Thoracic aorta endothelial cell (primary cell): ENCODE results near the gene ETFB. TPM values are rescaled to one million over a fixed set of nuclear protein-coding genes. Genes with fewer than 3 reads are reported as not detected.

Source experiments
- total RNA-seq: library from RNA; depleted of rRNA; stranded (reverse); fragments of >200 nt; gene quantifications from 2 replicates; pipeline ENCODE4 v1.2.3, GENCODE V29; 2012

The ETFB gene
- 47.1 and 71.4 TPM in 2 replicates for total RNA-seq

GRCh38 chr19:51365965-51366388 lies at the start of gene ETFB:
ETFB (minus strand) TSS chr19:51366388; CDS start chr19:51366326, 62 bp downstream.

GRCh38 chr19:51387924-51388389 lies 21.8 kb upstream of the ETFB start, which contains the start of gene LIM2:
LIM2 (minus strand) TSS chr19:51387974; CDS start chr19:51387443, 531 bp downstream.

DNA sequence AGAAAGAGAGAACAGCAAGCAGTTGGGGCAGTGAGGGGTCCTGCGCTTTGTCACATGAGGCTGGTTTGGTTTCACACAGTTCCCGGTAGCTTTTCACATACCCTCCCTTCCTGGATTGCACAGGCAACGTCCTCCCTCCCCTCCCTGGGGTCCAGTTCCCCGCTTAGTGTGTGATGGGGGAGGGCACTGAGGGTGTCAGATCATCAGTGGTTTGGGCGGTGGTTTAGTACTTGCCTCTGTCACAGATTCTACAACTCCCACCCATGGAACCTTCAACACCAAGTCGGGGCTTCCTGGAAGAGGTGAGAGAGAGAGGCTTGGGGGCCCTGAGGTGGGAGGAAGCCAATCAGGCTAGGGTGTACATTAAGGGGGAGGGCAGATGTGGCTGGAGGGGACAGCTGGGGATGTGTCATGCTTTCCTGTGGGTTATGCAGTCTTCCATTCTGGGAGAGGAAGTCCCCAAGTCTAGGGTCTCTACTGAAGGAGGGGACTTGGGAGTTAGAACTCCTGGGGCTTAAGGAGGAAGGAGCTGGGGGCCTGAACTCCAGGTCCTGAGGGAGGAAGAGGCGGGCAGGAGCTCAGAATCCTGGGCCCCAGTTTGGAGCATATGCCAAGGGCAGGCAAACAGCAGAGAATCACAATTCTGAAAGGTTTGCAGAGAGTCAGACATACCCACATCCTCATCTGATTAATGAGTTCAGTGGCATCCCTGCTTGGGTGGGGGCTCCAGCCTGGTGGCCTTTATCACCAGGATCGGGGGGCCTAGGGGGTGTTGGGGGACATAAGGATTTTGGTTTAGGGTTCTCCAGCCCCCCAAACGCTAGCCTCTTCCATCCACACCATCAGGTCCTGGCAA lies 6.7 kb upstream of the ETFB start, which contains the start of gene NKG7:
NKG7 (minus strand) TSS at position 6 of the 856 bp plus-strand sequence. CDS start 119 bp downstream, outside the sequence.

DNA sequence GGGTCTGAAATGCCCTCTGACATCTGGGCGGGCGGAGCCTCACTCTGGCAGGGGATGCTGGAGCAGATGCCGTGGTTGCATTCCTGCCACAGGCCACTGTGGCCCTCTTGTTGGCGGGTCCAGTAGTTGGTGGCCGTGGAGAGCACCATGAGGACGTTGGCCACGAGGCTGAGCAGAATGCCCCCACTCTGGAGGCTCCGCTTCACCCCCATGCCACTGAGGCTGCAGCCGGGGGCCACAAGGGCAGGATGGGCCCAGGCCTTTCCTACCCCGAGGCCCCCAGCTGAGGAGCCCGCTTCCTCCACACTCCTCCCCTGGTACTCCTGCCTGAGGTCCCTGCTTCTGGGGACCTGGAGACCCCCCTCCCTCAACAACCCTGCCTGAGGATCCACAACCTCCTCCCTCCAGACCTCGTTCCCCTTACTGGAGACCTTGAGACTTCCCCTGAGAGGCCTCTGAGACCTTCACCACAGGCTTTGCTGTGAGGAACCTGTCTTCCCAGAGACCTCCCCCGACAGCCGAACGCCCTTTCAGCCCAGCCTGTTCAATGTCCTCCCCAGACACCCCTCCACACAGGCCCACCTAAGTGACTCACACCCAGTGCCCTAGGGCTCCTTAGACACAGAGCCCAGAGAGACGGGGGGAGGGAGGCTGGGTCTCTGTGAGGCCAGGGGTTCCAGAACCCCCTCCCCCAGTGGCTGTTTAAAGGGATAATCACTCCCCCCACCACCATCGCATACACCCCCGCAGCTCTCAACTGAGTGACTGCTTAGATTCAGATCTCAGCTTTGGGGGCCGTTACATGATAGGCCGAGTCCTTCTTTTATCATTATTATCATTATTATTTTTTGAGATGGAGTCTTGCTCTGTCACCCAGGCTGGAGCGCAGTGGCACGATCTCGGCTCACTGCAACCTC lies 2.4 kb upstream of the ETFB start, which contains the start of gene CLDND2:
CLDND2 (minus strand) TSS at position 638 of the 917 bp plus-strand sequence; CDS start at position 212, 426 bp downstream.

DNA sequence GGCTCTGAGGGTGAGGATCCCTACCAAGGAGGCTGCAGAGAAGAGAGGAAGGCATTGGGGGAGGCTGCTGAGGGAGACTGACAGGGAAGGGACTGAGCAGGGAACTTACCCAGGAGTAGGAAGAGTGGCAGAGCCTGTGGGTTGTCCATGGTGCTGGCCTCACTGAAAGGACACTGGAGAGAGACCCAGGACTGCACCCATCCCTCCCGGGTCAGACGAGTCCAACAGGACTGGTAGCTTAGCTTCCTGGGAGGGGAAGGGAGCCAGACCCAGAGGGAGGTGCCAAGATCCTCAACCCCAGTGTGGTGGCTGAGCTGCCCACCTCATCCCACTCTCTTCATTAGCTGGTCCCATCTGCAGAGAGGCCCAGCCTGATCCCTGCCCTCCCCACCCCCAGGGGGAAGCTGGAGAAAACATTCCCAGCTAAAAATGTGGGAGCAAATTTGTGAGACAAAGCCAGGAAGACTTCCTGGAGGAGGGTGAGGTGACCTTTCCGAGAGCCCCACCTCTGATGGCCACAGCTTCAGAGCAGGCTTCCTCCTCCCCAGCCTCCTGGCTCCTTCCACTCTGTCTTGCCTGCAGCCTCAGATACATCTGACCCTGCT lies 24.1 kb downstream of the ETFB start, which contains the start of gene VSIG10L:
VSIG10L (minus strand) TSS at position 164 of the 605 bp plus-strand sequence; CDS start at position 149, 15 bp downstream.

GRCh38 chr19:51311351-51312257 lies 54.6 kb downstream of the ETFB start, which contains the start of gene IGLON5:
IGLON5 (plus strand) TSS chr19:51311644; CDS start chr19:51311848, 204 bp downstream.

Other genes with a start within 250 kb of the ETFB start
- gene SIGLEC9, start 241.5 kb downstream of the ETFB start, total RNA-seq: not detected in 2 replicates
- gene SIGLEC7, start 224.1 kb downstream of the ETFB start, total RNA-seq: not detected in 2 replicates
- not detected in 2 replicates for gene CD33, start 141.3 kb downstream of the ETFB start, total RNA-seq
- not detected in 2 replicates for gene SIGLECL1, start 115.3 kb downstream of the ETFB start, total RNA-seq
- not detected in 2 replicates for gene IGLON5, start 54.7 kb downstream of the ETFB start, total RNA-seq
- gene VSIG10L, start 24.2 kb downstream of the ETFB start, total RNA-seq: 0.27 and 0.29 TPM in 2 replicates
- not detected in 2 replicates for gene CLDND2, start 2.6 kb upstream of the ETFB start, total RNA-seq
- not detected in 2 replicates for gene NKG7, start 6.3 kb upstream of the ETFB start, total RNA-seq
- not detected in 2 replicates for gene LIM2, start 21.6 kb upstream of the ETFB start, total RNA-seq
- gene C19orf84, start 24.2 kb upstream of the ETFB start, total RNA-seq: not detected in 2 replicates
- not detected in 2 replicates for gene SIGLEC10, start 51.3 kb upstream of the ETFB start, total RNA-seq
- gene SIGLEC8, start 92.1 kb upstream of the ETFB start, total RNA-seq: not detected in 2 replicates
- not detected in 2 replicates for gene CEACAM18, start 112.2 kb upstream of the ETFB start, total RNA-seq
- not detected in 2 replicates for gene SIGLEC12, start 135.4 kb upstream of the ETFB start, total RNA-seq
- gene SIGLEC6, start 165.3 kb upstream of the ETFB start, total RNA-seq: not detected in 2 replicates
- gene ZNF175, start 204.9 kb upstream of the ETFB start, total RNA-seq: 9.6 and 14.4 TPM in 2 replicates